Uterus (tissue), 4 donors: ENCODE results near the gene SLC22A1. TPM values are rescaled to one million over a fixed set of nuclear protein-coding genes. Genes with fewer than 3 reads are reported as not detected.
A peak's percentile ranks its signal among the peaks of the same experiment; 100 is the strongest.
"Not testable (repeated sequence)": the region's sequence is repeated elsewhere in the genome, so short reads cannot be mapped to it uniquely, and the experiment has no call there.

Experiments used
- DNase-seq, 2 donors: peaks; one replicate each; pipeline ENCODE4 v3.0.0-alpha.2; 2019 to 2020
- H3K27ac ChIP-seq, 2 donors: fragments of 200-600 bp; sonication (generic); 1 replicate in 1 of 2; 2 replicates in 1 of 2; pipeline ENCODE4 v1.5.1; 2016 to 2018
- H3K27me3 ChIP-seq, 2 donors: fragments of 200-600 bp; sonication (generic); one replicate each; pipeline ENCODE4 v1.5.1; 2018 to 2019; ENCODE audit warnings: control low read depth in 1 of 2
- H3K36me3 ChIP-seq, 2 donors: fragments of 200-600 bp; sonication (generic); one replicate each; pipeline ENCODE4 v1.5.1; 2019; ENCODE audit warnings: control low read depth in 1 of 2
- H3K4me1 ChIP-seq, 2 donors: fragments of 200-600 bp; sonication (generic); one replicate each; pipeline ENCODE4 v1.5.1; 2018 to 2019; ENCODE audit warnings: control low read depth in 1 of 2
- H3K4me3 ChIP-seq, 2 donors: fragments of 200-600 bp; sonication (generic); 1 replicate in 1 of 2; 2 replicates in 1 of 2; pipeline ENCODE4 v1.5.1; 2018 to 2019; ENCODE audit warnings: mild to moderate bottlenecking in 1 of 2
- H3K9me3 ChIP-seq, 2 donors: fragments of 200-600 bp; sonication (generic); one replicate each; pipeline ENCODE4 v1.5.1; 2019; ENCODE audit warnings: control low read depth in 1 of 2
- POLR2A ChIP-seq, 2 donors: fragments of 450-650 bp; IDR thresholded peaks; one replicate each; pipeline ENCODE4 v1.6.1; 2016; ENCODE audit warnings: antibody characterized with exemption in 2 of 2, mild to moderate bottlenecking in 1 of 2, moderate library complexity in 1 of 2
- intact Hi-C: fragments of 100-400 bp; cut with DNase I; formaldehyde crosslinking; loops from one replicate; pipeline ENCODE4 v1.15.1; 2023; ENCODE audit warnings: low total_unique reads
- total RNA-seq, 4 donors: library from RNA; depleted of rRNA in 3 of 4; stranded (reverse); fragments of >200 nt in 3 of 4; gene quantifications; one replicate each; pipeline versions ENCODE4 v1.1.0 to v1.2.4, GENCODE V29; 2014 to 2023
- TF ChIP-seq, protein P1 (sequence below), 4 experiments: fragments of 200-600 bp in 2 of 4; fragments of 450-650 bp in 2 of 4; sonication (generic) in 2 of 4; IDR thresholded peaks; one replicate each; pipeline ENCODE4 v1.5.1; 2016 to 2019; ENCODE audit warnings: antibody characterized with exemption in 4 of 4, mild to moderate bottlenecking in 2 of 4, moderate library complexity in 1 of 4
- donor health status: DM: yes; HTN: yes; CAD: no.

The SLC22A1 gene
- total RNA-seq, 4 donors from 2014 or later, result 0.35 to 5.4 TPM; not detected in 2

DNA sequence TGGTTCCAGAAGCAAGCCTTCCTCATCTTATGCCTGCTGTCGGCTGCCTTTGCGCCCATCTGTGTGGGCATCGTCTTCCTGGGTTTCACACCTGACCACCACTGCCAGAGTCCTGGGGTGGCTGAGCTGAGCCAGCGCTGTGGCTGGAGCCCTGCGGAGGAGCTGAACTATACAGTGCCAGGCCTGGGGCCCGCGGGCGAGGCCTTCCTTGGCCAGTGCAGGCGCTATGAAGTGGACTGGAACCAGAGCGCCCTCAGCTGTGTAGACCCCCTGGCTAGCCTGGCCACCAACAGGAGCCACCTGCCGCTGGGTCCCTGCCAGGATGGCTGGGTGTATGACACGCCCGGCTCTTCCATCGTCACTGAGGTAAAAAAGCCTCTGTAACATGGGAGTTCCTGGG lies 366 bp downstream of the SLC22A1 start:
- Histone ChIP-seq H3K9me3 (no peaks in the 10 kb centered on the region), H3K36me3 (no peaks in the 10 kb centered on the region), H3K27me3 (no peaks in the 10 kb centered on the region), H3K27ac (no peak overlapping the region), H3K4me3 (no peak overlapping the region), H3K4me1 (no peaks in the 10 kb centered on the region)
- peak in 1 of 2 donors; percentile 8 for DNase-seq
- intact Hi-C loops, result no loop called here
- TF ChIP-seq, protein P1, sequence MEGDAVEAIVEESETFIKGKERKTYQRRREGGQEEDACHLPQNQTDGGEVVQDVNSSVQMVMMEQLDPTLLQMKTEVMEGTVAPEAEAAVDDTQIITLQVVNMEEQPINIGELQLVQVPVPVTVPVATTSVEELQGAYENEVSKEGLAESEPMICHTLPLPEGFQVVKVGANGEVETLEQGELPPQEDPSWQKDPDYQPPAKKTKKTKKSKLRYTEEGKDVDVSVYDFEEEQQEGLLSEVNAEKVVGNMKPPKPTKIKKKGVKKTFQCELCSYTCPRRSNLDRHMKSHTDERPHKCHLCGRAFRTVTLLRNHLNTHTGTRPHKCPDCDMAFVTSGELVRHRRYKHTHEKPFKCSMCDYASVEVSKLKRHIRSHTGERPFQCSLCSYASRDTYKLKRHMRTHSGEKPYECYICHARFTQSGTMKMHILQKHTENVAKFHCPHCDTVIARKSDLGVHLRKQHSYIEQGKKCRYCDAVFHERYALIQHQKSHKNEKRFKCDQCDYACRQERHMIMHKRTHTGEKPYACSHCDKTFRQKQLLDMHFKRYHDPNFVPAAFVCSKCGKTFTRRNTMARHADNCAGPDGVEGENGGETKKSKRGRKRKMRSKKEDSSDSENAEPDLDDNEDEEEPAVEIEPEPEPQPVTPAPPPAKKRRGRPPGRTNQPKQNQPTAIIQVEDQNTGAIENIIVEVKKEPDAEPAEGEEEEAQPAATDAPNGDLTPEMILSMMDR (IDR thresholded peaks at IDR 0.05), result no peak
- no peak for TF ChIP-seq POLR2A (IDR thresholded peaks at IDR 0.05)

DNA sequence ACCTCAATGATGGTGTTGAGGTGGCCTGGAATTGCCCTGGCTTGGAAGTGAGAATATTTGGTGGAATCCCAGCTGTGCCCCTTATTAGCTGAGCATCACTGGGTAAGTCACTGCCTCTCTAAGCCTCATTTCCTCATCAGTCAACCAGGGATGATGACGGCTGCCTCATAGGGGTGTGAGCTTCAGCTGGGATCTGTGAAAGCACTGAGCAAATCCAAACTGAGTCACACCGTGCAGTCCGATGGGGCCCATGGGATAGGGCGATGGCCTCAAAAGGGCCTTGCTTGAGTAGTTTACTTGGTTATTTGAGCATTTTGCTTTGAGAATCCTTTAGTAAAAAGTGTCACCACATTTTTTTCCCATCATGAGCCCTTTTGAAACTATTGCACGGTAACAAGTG lies 1.1 kb downstream of the SLC22A1 start:
- no peak for DNase-seq
- H3K4me3 ChIP-seq, result no peak overlapping the region
- no peak overlapping the region for H3K27ac ChIP-seq
- no peaks in the 10 kb centered on the region for H3K9me3 ChIP-seq
- no peaks in the 10 kb centered on the region for H3K36me3 ChIP-seq
- no peaks in the 10 kb centered on the region for H3K4me1 ChIP-seq
- intact Hi-C loops, result no loop called here
- no peaks in the 10 kb centered on the region for H3K27me3 ChIP-seq
- TF ChIP-seq POLR2A (IDR thresholded peaks at IDR 0.05), result no peak
- TF ChIP-seq, protein P1 (IDR thresholded peaks at IDR 0.05), result no peak

DNA sequence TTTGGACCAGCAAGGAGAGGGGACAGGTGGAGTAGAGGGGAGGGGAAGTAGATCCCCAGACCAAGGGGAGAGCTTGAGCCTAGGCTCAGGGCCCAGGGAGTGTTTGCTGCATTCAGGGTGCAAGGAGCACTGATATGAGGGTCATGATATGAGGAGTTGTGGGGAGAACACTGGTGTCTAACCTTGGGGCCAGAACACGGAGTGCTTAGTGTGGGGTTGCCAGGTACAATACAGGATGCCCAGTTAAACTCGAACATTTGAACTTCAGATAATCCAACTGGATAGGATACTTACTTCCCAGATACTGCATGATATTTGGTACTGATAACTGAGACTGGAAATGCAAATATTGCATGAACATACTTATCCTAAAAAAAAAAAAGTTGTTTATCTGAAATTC lies 2.4 kb downstream of the SLC22A1 start:
- H3K9me3 ChIP-seq, result no peaks in the 10 kb centered on the region
- no peak for TF ChIP-seq POLR2A (IDR thresholded peaks at IDR 0.05)
- TF ChIP-seq, protein P1 (IDR thresholded peaks at IDR 0.05), result no peak
- DNase-seq, result no peak
- H3K36me3 ChIP-seq, result no peaks in the 10 kb centered on the region
- H3K4me3 ChIP-seq, result no peak overlapping the region
- H3K27ac ChIP-seq, result no peak overlapping the region
- intact Hi-C loops, result no loop called here
- H3K27me3 ChIP-seq, result no peaks in the 10 kb centered on the region
- H3K4me1 ChIP-seq, result no peaks in the 10 kb centered on the region

DNA sequence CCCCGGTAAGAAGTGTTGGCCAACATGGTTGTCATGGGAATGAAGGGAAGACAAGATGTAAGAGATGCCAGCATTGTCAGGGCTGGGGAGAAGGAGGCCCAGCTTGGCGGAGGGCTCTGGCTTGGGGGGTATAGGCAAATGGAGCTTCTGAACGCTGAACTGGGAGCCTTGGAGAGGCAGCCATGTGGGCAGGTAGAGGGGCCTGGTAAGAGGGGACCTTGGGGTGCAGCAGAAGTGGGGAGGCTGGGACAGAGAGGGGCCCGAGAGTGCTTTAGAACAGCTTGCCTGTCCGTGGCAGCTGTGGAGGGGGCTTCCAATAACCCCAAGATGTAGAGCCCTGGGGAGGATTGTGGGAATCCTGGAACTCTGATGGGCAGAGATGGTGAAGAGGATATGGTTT lies 3.0 kb downstream of the SLC22A1 start:
- Histone ChIP-seq H3K4me3 (no peak overlapping the region), H3K27ac (no peak overlapping the region), H3K9me3 (no peaks in the 10 kb centered on the region), H3K27me3 (no peaks in the 10 kb centered on the region), H3K4me1 (no peaks in the 10 kb centered on the region), H3K36me3 (no peaks in the 10 kb centered on the region)
- TF ChIP-seq POLR2A (IDR thresholded peaks at IDR 0.05), result no peak
- TF ChIP-seq, protein P1 (IDR thresholded peaks at IDR 0.05), result no peak
- intact Hi-C loops, result no loop called here
- no peak for DNase-seq

DNA sequence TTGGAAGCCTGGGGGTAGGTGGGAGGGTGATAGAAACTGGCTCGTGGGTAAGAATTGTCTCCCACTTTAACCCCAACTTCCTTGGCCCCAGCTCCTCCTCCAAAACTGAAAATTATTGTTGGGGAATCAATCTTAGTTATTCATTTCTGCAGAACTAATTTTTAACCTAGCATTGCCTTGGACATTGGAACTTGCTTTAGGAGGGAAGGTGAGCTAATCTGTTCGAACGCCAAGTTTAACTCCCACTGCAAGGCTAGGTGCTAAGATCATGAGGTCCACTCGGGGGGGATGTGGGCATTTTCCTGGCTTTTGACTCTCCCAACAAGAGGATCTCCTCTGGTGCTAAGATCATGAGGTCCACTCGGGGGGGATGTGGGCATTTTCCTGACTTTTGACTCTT lies 3.5 kb downstream of the SLC22A1 start:
- H3K9me3 ChIP-seq, DNase-seq, H3K27ac ChIP-seq, H3K36me3 ChIP-seq, H3K4me3 ChIP-seq, H3K4me1 ChIP-seq, intact Hi-C loops, H3K27me3 ChIP-seq: not testable (repeated sequence)
